ENCODE results near the gene LRRC8D. TPM values are rescaled to one million over a fixed set of nuclear protein-coding genes. Genes with fewer than 3 reads are reported as not detected.

Gene LRRC8D
- total and polyA plus RNA-seq, 2 of the 4 experiments (the other 2 are of a cell fraction) = 34.1 to 35.3 TPM

- Histone ChIP-seq H3K9me3 (ENCODE audit: control insufficient read depth, insufficient read depth, low read length) (no peaks in the 10 kb centered on the region), H4K20me1 (ENCODE audit: insufficient read depth, low read length) (no peaks in the 10 kb centered on the region), H3K79me1 (ENCODE audit: low read depth in 1 of 2, low read length in 2 of 2) (peaks cover 13 to 20% of the 10 kb centered on the region in 2 experiments; a peak in 3 of 4 replicates), H4K5ac (ENCODE audit: low read depth, low read length) (no peak overlapping the region), H3K23ac (ENCODE audit: low read depth, low read length) (no peak overlapping the region), H2BK15ac (ENCODE audit: low read depth, low read length) (no peak overlapping the region), H3K4ac (ENCODE audit: low read depth, low read length) (no peak overlapping the region), H3K27ac (ENCODE audit: insufficient read depth, low read length) (no peak overlapping the region), H4K8ac (ENCODE audit: low read depth in 2 of 2, low read length in 2 of 2) (no peak overlapping the region), H3K36me3 (ENCODE audit: control insufficient read depth, insufficient read depth, low read length) (peaks cover 11% of the 10 kb centered on the region), H2BK20ac (ENCODE audit: low read depth, low read length) (no peak overlapping the region), H4K91ac (ENCODE audit: insufficient read depth, low read depth, low read length) (no peak overlapping the region), H2AK9ac (replicated peaks; ENCODE audit: low read depth, low read length, poor library complexity) (no peak overlapping the region), H3K4me2 (ENCODE audit: low read depth, low read length) (no peak overlapping the region), H3K4me3 (ENCODE audit: insufficient read depth, low read depth, low read length) (no peak overlapping the region), H3K18ac (ENCODE audit: low read depth, low read length) (no peak overlapping the region), H3K4me1 (ENCODE audit: control insufficient read depth, insufficient read depth, low read length) (no peaks in the 10 kb centered on the region), H2BK5ac (ENCODE audit: low read depth, low read length, poor library complexity, severe bottlenecking) (no peak overlapping the region), H2AK5ac (ENCODE audit: low read depth, low read length) (no peak overlapping the region), H3K9me1 (ENCODE audit: insufficient read depth, low read length) (no peaks in the 10 kb centered on the region), H2AFZ (replicated peaks; ENCODE audit: low read length, poor library complexity) (no peak overlapping the region), H3K56ac (ENCODE audit: extremely low read depth, insufficient read depth, low read length) (no peak overlapping the region), H3K27me3 (ENCODE audit: control insufficient read depth, insufficient read depth, low read length) (no peaks in the 10 kb centered on the region), H2BK120ac (ENCODE audit: low read depth, low read length) (no peak overlapping the region), H3K14ac (replicated peaks; ENCODE audit: low read depth, low read length) (no peak overlapping the region), H3K9ac (ENCODE audit: low read depth, low read length) (no peak overlapping the region)
- no peak for TF ChIP-seq USF2 (IDR thresholded peaks at IDR 0.05; ENCODE audit: low read depth, low read length)
- TF ChIP-seq FOS (IDR thresholded peaks at IDR 0.05; ENCODE audit: low read depth, low read length) = no peak
- no peak for TF ChIP-seq POLR2A (IDR thresholded peaks at IDR 0.05; ENCODE audit: low read depth, low read length)
- TF ChIP-seq CHD1 (IDR thresholded peaks at IDR 0.05; ENCODE audit: low read depth, low read length) = no peak
- TF ChIP-seq RCOR1 (IDR thresholded peaks at IDR 0.05; ENCODE audit: insufficient replicate concordance, low read length) = no peak
- no peak for TF ChIP-seq MXI1 (IDR thresholded peaks at IDR 0.05; ENCODE audit: borderline replicate concordance, low read depth, low read length)
- TF ChIP-seq MAZ (IDR thresholded peaks at IDR 0.05; ENCODE audit: borderline replicate concordance, low read depth, low read length) = no peak
- no peak for TF ChIP-seq BHLHE40 (IDR thresholded peaks at IDR 0.05; ENCODE audit: low read depth, low read length)
- TF ChIP-seq CEBPB (IDR thresholded peaks at IDR 0.05; ENCODE audit: low read depth, low read length) = no peak
- TF ChIP-seq RFX5 (IDR thresholded peaks at IDR 0.05; ENCODE audit: low read depth, low read length) = no peak
- no peak for TF ChIP-seq RAD21 (IDR thresholded peaks at IDR 0.05; ENCODE audit: low read length)
- ChIA-PET POLR2A (ENCODE audit: unreplicated experiment) (no interaction called here), CTCF (no interaction called here)
- no TSS peak for BruUV-seq (replicated peaks)
- WGBS, 2 experiments (ENCODE audit: extremely low coverage in 2 of 2, insufficient read length in 1 of 2) = 100% methylated on average over 4 of the region's 6 CpGs; no CpG with 5 or more reads in 1 of the 2 experiments
- intact Hi-C loops (cut with micrococcal nuclease) = no loop called here
- DNase-seq (no peak), ATAC-seq (ENCODE audit: low read depth) (no peak)
- dilution Hi-C loops (cut with HindIII; ENCODE audit: low sequenced_read_pairs, unreplicated experiment) = no loop called here
- in situ Hi-C loops (cut with MboI; ENCODE audit: low sequenced_read_pairs) = no loop called here
These were observed 108.7 kb downstream of the LRRC8D start for GRCh38 chr1:89929467-89930063.
